Liver (tissue), 3 donors: ENCODE data around the gene KNCN.

ENCODE experiments used
- HNF4G ChIP-seq: IDR thresholded peaks from 2 replicates; pipeline ENCODE4 v1.6.1; 2016; ENCODE audit warnings: antibody characterized with exemption
- JUND ChIP-seq, 2 donors: IDR thresholded peaks; 2 replicates each; pipeline ENCODE4 v1.6.1; 2016; ENCODE audit warnings: antibody characterized with exemption in 2 of 2
- MAX ChIP-seq: IDR thresholded peaks from 2 replicates; pipeline ENCODE4 v1.6.1; 2016; ENCODE audit warnings: antibody characterized with exemption
- NR2F2 ChIP-seq: IDR thresholded peaks from 2 replicates; pipeline ENCODE4 v1.6.1; 2016; ENCODE audit warnings: antibody characterized with exemption
- RAD21 ChIP-seq, 2 donors: IDR thresholded peaks; 2 replicates each; pipeline ENCODE4 v1.6.1; 2016; ENCODE audit warnings: antibody characterized with exemption in 2 of 2, mild to moderate bottlenecking in 2 of 2
- REST ChIP-seq: IDR thresholded peaks from 2 replicates; pipeline ENCODE4 v1.6.1; 2016; ENCODE audit warnings: antibody characterized with exemption, mild to moderate bottlenecking
- TAF1 ChIP-seq: conservative IDR thresholded peaks from 2 replicates; pipeline ENCODE4 v1.6.1; 2016; ENCODE audit warnings: antibody characterized with exemption, mild to moderate bottlenecking
- YY1 ChIP-seq: IDR thresholded peaks from 2 replicates; pipeline ENCODE4 v1.6.1; 2016; ENCODE audit warnings: antibody characterized with exemption, mild to moderate bottlenecking
- ZBTB33 ChIP-seq: IDR thresholded peaks from 2 replicates; pipeline ENCODE4 v1.6.1; 2016; ENCODE audit warnings: antibody characterized with exemption
- TF ChIP-seq, protein P1 (sequence below): fragments of 150-350 bp; IDR thresholded peaks from 2 replicates; pipeline ENCODE4 v1.5.1; 2017; ENCODE audit warnings: improper control_type of control experiment, low read depth, low read length; ENCODE audit not compliant: missing input control
- donor health status: healthy.
- donor health status: healthy.

DNA sequence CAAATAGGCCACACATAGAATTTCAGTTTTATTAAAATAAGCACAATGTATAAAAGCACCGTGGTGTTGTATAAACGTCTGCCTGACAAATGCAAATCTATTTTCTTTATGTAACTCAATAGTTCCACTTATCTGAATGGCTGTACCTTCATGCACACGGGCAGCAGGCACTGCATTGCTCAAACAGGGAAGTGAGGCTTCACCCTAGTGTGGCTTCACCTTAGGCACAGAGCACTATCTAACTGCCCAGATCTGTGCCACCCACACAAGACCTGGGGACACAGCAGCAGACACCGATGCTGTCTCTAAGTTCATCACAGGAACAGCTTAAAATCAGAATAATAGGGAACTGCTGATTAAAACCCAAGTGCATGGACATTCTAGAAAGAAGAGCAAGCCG is 6.0 kb upstream of the KNCN start:
- TF ChIP-seq, protein P1, sequence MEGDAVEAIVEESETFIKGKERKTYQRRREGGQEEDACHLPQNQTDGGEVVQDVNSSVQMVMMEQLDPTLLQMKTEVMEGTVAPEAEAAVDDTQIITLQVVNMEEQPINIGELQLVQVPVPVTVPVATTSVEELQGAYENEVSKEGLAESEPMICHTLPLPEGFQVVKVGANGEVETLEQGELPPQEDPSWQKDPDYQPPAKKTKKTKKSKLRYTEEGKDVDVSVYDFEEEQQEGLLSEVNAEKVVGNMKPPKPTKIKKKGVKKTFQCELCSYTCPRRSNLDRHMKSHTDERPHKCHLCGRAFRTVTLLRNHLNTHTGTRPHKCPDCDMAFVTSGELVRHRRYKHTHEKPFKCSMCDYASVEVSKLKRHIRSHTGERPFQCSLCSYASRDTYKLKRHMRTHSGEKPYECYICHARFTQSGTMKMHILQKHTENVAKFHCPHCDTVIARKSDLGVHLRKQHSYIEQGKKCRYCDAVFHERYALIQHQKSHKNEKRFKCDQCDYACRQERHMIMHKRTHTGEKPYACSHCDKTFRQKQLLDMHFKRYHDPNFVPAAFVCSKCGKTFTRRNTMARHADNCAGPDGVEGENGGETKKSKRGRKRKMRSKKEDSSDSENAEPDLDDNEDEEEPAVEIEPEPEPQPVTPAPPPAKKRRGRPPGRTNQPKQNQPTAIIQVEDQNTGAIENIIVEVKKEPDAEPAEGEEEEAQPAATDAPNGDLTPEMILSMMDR: no peak
- TF ChIP-seq MAX (no peak), JUND (IDR thresholded peaks at IDR 0.05) (no peak), RAD21 (IDR thresholded peaks at IDR 0.05) (no peak), YY1 (no peak), REST (no peak), TAF1 (no peak), HNF4G (no peak), NR2F2 (no peak), ZBTB33 (no peak)
